ENCODE results near the gene NINJ2.

GRCh38 chr12:532908-533565 is 130.2 kb downstream of the NINJ2 start:
- TF ChIP-seq CTCF (IDR thresholded peaks at IDR 0.05) (no peak), POLR2A (IDR thresholded peaks at IDR 0.05) (no peak)
